GM19240 (cell line): ENCODE results near the gene SMC2.

ENCODE experiments used
- DNase-seq: peaks from one replicate; pipeline ENCODE4 v3.0.0; 2011; ENCODE audit warnings: low spot score; ENCODE audit not compliant: insufficient read length

Gene SMC2

DNA sequence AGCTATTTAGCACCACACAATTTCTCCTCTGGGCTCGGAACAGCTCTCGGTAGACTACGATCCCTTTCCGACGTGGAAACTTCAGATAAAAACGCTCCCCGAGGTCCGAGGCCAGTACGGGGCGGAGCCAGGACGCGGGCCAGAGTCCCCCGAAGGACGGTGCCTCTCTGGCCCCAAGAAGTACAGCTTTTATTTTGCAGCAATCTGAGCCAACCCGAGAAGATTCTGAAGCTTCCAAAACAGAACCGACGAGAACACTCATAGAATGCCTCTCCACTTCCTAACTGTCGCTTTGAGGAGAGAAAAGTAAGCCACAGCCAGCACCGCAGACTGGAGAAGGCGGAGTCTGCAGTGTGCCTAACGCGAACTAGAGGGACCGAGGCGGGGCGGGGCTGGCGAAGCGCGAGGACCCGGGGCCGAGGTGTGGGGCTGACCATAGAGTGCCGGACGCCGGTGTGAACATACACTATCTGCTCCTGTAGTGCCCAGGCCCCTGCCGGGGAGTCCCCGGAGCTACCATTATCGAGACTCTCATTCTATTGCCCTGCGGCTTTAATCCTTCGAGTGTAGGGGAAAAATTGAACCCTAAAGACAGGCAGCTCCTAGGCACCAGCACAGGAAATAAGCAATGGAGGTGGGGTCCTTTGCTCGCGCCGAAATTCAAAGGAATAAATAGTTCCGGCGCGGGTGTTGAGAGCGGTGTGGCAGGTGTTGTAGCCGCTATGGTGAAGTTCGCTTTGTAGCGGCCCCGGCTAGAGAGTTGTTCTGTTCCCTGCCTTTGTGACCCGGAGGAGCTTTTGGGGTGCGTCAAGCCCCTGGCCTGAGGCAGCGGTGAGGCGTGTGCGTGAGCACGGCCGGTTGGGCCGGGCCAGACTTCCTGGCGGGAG lies at the start of gene SMC2:
Gene SMC2, plus strand, starts transcription at position 663 of the 887 bp plus-strand sequence. CDS start 1,076 bp downstream, outside the sequence.
- DNase-seq: peak; percentile 55

- DNase-seq: no peak
Observed at GRCh38 chr9:104068546-104068945, 25.6 kb upstream of the SMC2 start.

DNA sequence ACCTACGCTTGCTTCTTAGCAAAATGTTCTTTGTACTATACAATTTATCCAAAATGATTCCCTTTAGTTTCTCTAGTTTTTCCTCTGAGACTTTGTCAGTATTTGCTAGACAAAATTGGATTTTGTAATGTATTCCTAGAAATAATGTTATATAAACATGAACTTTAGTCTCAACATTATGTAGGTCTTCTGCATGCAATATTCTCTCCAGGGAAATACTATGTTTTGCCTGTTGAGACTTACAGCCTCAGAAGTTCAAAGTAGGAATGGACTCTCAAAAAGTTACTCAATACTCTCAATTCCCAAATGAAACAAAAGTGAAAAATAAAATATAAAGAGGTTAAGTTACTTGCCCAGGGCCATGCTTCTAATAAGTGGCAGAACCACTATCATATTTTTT lies 24.8 kb upstream of the SMC2 start:
- DNase-seq: no peak

GRCh38 chr9:104071589-104071988 lies 22.5 kb upstream of the SMC2 start:
- DNase-seq: no peak

DNA sequence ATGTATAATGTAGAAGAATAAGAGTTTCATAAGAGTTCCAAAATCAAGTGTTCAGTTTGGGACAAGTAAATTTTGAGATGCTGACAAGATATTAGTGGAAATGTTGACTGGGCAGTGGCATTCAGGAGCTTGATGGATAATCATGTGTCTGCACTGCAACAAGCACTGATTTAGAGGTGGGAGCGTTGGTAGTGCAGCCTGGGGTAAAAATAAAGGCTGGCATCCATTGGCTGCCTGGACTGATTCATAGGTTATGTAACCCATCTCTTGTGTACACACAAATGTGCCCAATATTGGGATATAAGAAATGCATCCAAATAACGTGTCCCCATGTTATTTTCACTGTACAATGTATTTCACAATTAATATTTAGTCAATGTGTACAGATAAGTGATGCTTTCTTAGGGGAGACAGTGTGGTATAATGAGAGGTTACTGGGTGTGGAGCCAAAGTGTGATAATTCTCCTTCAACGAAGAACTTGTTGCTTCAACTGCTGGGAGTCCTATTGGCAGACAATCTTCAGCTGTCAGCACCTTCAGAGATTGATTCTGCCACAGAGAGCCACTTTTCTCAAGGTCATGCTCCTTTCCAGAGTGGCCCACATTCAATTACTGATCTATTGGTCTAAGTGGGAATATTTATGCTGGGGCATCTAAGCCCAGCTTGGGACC lies 20.9 kb upstream of the SMC2 start:
- DNase-seq: no peak

DNA sequence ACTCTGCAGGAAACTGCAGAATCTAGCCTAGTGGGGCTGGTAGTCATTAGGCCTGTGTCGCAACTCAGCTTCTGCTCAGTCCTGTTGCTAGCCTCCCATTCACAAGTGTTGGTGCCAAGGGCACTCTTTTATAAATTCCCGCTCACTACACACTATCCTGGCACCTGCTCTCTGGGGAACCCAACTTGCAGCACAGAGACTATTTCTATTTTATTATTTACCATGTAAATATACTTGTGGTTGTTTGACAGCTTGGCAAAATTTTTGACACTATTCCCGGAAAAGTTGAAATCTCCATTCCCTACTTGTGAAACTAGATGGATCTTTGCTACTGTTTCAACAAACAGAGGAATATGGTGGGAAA lies 20.4 kb upstream of the SMC2 start:
- no peak for DNase-seq

GRCh38 chr9:104074876-104075275 lies 19.2 kb upstream of the SMC2 start:
- DNase-seq: no peak

DNA sequence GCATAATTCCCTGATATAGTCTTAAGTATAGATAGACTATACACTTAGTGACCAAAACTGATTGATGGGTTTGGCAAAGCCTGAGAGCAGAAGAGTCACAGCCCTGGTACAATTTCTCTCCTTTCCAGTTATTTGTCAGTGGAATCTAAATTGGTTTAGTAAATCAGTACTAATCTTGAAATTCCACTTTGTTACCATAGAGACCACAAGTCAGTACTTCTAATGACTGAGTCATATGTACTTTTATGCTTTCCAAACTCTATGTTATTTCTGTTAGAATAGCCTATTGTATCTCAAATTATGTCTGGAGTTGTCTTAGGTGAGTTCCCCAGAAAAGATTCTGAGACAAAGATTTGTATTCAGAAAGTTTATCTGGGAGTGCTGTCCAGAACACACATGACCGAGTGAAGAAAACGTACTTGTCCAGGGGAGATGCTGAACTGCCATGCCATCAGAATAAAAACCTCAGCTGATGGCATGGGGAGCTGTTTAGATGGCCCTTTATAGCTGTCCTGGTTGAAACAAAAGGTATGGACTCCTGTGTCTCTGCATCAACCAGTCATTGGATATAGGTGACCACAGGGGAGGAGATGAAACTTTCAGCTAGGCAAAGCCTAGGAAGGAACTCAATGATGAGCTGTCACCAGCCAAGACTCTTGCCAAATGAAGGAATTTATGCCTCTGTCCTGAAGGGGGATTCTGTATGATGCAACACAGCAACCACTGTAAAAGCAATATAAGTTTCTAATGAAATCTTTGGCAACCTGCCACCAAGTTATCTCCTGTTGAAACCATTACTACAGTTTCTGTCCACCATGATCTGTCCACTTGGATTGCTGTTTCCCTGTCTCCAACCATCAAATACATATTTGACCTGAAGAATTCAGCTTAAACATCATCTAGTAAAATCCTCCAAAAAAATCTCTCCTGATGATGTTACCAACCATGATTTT lies 18.0 kb upstream of the SMC2 start:
- DNase-seq: no peak

GRCh38 chr9:104078596-104078995 lies 15.5 kb upstream of the SMC2 start:
- DNase-seq: no peak

DNA sequence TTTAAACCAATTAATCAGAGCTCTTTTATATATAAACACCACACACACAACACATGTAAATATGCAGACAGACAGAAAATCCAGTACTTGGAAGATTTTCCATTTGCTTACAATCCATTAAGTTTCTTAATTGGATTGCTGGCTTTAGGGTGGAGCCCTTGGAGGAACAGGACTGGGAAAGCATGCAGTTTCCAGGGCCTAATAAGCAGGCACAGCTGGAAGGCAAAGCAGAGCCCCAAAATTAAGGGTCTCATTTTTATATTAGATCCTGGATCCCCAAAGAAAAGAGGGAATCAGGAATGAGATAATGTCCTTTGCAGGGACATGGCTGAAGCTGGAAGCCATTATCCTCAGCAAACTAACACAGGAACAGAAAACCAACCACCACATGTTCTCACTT lies 13.1 kb upstream of the SMC2 start:
- DNase-seq: no peak

- no peak for DNase-seq
Observed at GRCh38 chr9:104082168-104082567, 11.9 kb upstream of the SMC2 start.

- no peak for DNase-seq
Observed at GRCh38 chr9:104085525-104085924, 8.6 kb upstream of the SMC2 start.

DNA sequence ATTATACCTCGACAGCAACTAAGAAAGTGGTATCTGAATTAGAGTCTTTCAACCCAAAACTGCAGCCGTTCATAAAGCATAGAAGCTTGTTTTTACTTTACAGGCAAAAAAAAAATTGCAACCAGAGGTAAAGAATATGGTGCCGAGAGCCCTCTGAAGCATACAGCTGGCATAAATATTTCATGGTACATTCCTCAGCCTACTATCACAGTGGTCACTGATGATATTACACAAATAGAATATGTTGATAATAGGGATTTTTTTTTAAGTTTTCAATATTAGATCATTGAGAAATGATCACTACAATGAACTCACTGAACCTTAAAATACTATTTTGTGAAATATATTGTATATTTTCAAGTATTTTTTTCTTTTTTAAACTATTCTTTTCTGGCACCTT lies 6.2 kb upstream of the SMC2 start:
- no peak for DNase-seq

DNA sequence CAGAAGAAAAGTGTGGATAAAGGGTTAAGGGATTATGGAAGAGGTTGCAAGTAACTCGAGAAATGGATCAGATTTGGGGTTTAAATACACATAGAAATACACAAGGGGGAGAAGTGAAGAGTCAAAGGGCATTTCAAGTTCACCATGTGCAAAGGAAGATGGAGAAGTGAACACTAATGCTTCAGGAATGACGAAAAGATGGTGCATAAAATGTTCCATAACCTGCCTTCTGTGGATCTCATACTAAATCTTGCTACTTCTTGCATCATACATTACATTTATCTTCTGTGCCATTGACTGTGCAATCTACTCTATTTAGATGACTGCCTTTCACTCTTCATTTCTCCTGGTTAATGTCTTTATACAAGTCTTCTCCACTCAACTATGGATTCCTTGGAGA lies 5.7 kb upstream of the SMC2 start:
- no peak for DNase-seq

GRCh38 chr9:104090578-104090977 lies 3.5 kb upstream of the SMC2 start:
- no peak for DNase-seq

GRCh38 chr9:104091116-104091515 lies 3.0 kb upstream of the SMC2 start:
- DNase-seq: no peak

- no peak for DNase-seq
Observed at GRCh38 chr9:104091708-104092107, 2.4 kb upstream of the SMC2 start.

GRCh38 chr9:104092192-104092591 lies 1.9 kb upstream of the SMC2 start:
- DNase-seq: no peak

DNA sequence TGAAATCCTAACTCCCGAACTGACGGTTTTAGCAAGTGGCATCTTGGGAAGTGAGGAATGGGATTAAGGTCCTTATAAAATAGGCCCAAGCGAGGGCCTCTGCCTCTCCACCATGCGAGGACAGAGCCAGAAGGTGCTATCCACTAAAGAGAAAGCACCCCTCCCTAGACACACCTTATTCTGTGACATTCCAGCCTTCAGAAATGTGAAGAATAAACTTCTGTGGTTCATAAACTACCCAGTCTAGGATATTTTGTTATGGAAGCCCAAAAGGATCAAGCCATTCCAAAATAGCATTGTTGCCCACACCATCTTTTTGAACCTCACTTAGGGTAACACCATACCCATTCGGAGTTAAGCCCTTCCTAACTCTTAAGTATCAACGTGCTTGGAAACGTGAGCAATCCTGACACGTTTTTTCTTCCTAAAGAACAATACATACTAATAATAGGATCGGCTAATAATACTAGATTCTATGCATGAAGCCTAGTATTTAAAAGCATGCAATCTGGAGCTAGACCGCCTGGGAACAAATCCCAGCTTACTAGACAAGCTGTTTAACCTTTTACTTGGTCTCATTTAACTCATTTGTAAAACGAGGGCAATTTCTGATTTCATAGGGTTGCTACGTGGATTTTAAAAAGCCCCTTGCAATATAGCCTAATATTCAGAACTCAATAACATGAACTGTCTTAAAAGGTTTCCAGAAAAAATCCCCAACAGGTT lies 1.1 kb upstream of the SMC2 start:
- no peak for DNase-seq

- no peak for DNase-seq
Observed at GRCh38 chr9:104094534-104095015, 466 bp downstream of the SMC2 start.

DNA sequence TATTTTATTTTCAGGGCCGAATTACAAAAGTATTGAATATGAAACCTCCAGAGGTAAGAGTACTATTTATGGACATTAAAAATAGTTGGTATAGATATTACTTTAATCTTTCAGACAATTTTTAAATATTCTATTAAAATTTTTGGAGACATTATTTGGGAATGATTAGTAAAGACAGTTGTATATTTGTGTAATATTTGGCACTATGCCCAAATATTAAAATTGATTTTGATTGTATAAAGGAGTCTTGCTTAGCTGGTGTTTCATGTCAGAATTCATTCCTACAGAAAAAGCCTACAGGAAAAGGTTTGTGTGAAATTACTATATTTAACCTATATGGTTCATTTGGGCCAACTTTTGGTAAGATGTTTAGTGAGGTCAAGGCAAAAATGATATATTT lies 5.5 kb downstream of the SMC2 start:
- no peak for DNase-seq
